A549 treated with RU486 at 1 μM for 4 hours (cell line): ENCODE data around the gene MAML3. TPM values are rescaled to one million over a fixed set of nuclear protein-coding genes. Genes with fewer than 3 reads are reported as not detected.

Experiments used
- total RNA-seq: library from RNA; stranded (reverse); fragments of 200-300 nt; extraction: Qiagen RNA extraction; gene quantifications from 5 replicates; pipeline ENCODE4 v1.2.3, GENCODE V29; 2022; ENCODE audit warnings: low read depth

Gene MAML3
- 9.3 to 13.0 TPM (median 12.5 TPM) in 5 replicates for total RNA-seq

GRCh38 chr4:140153718-140154571 lies at the start of gene MAML3:
TSS of gene MAML3 (minus strand) at chr4:140154184. CDS start at chr4:140153327, 857 bp downstream.

Other genes with a start within 250 kb of the MAML3 start
- gene SCOC, start 219.5 kb upstream of the MAML3 start, total RNA-seq, result 6.6 to 35.6 TPM (median 33.0 TPM) in 5 replicates